ENCODE data around the gene PPP2R2D.

DNA sequence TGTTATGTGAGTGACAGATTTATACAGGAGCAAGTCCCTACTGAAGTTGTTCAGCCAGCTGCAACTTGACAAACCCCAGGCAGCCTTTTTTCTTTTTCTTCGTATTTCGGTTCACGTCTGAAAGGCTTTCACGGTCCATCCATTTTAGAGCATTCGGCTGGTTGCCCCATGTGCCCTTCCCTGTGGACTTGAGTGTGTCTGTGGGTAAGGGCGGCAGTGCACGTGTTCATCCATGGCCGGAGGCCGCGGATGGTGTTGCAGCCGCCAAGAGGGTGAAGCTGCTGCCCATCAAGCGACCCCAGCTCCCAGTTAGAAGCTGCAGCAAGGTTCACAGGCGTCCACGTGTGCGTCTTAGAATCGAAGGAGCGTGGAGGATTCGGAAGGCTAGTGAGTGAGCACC, 35.9 kb downstream of the PPP2R2D start:
- TF ChIP-seq, protein P1, sequence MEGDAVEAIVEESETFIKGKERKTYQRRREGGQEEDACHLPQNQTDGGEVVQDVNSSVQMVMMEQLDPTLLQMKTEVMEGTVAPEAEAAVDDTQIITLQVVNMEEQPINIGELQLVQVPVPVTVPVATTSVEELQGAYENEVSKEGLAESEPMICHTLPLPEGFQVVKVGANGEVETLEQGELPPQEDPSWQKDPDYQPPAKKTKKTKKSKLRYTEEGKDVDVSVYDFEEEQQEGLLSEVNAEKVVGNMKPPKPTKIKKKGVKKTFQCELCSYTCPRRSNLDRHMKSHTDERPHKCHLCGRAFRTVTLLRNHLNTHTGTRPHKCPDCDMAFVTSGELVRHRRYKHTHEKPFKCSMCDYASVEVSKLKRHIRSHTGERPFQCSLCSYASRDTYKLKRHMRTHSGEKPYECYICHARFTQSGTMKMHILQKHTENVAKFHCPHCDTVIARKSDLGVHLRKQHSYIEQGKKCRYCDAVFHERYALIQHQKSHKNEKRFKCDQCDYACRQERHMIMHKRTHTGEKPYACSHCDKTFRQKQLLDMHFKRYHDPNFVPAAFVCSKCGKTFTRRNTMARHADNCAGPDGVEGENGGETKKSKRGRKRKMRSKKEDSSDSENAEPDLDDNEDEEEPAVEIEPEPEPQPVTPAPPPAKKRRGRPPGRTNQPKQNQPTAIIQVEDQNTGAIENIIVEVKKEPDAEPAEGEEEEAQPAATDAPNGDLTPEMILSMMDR (IDR thresholded peaks at IDR 0.05): no peak
- TF ChIP-seq EP300 (IDR thresholded peaks at IDR 0.05; ENCODE audit: low read depth) (no peak), POLR2A (IDR thresholded peaks at IDR 0.05) (no peak), POLR2AphosphoS5 (IDR thresholded peaks at IDR 0.05) (no peak)

Measured in transverse colon (tissue), 4 donors.